WI38 (cell line): ENCODE data around the gene C13orf46.
"Not testable (repeated sequence)": the region's sequence is repeated elsewhere in the genome, so short reads cannot be mapped to it uniquely, and the experiment has no call there.

Experiments used
- H3K4me3 ChIP-seq: 2 replicates; pipeline ENCODE4 v1.5.1; 2011; ENCODE audit warnings: low read depth, mild to moderate bottlenecking, control low read depth, low read length
- TF ChIP-seq, protein P1 (sequence below): IDR thresholded peaks from 2 replicates; pipeline ENCODE4 v1.5.1; 2012; ENCODE audit warnings: low read depth, mild to moderate bottlenecking, control low read depth, low read length

Gene C13orf46

DNA sequence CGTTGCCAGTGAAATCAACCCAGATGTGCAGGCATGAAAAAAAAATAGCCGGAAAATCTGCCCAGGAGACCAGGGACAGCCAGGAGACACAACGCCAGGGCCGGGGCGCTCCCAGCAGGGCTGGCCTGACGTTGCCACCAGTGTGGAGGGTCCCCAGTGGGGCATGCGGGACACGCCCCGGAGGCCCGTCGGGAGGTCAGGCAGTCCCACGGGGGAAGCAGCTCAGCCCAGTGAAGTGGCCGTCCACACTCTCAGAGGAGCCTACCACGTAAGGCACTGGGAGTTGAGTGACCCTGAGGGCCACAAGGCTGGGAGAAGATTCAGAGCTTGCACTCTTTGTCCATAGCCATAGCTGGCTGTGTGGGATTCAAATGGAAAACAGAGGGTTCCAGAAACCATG is 56.8 kb downstream of the C13orf46 start:
- H3K4me3 ChIP-seq: no peak overlapping the region
- TF ChIP-seq, protein P1, sequence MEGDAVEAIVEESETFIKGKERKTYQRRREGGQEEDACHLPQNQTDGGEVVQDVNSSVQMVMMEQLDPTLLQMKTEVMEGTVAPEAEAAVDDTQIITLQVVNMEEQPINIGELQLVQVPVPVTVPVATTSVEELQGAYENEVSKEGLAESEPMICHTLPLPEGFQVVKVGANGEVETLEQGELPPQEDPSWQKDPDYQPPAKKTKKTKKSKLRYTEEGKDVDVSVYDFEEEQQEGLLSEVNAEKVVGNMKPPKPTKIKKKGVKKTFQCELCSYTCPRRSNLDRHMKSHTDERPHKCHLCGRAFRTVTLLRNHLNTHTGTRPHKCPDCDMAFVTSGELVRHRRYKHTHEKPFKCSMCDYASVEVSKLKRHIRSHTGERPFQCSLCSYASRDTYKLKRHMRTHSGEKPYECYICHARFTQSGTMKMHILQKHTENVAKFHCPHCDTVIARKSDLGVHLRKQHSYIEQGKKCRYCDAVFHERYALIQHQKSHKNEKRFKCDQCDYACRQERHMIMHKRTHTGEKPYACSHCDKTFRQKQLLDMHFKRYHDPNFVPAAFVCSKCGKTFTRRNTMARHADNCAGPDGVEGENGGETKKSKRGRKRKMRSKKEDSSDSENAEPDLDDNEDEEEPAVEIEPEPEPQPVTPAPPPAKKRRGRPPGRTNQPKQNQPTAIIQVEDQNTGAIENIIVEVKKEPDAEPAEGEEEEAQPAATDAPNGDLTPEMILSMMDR: no peak

- TF ChIP-seq, protein P1: no peak
- no peak overlapping the region for H3K4me3 ChIP-seq
Measured at GRCh38 chr13:113916330-113916815, 57.5 kb downstream of the C13orf46 start.

- TF ChIP-seq, protein P1: no peak
- no peak overlapping the region for H3K4me3 ChIP-seq
Measured at GRCh38 chr13:113915786-113916329, 58.0 kb downstream of the C13orf46 start.

DNA sequence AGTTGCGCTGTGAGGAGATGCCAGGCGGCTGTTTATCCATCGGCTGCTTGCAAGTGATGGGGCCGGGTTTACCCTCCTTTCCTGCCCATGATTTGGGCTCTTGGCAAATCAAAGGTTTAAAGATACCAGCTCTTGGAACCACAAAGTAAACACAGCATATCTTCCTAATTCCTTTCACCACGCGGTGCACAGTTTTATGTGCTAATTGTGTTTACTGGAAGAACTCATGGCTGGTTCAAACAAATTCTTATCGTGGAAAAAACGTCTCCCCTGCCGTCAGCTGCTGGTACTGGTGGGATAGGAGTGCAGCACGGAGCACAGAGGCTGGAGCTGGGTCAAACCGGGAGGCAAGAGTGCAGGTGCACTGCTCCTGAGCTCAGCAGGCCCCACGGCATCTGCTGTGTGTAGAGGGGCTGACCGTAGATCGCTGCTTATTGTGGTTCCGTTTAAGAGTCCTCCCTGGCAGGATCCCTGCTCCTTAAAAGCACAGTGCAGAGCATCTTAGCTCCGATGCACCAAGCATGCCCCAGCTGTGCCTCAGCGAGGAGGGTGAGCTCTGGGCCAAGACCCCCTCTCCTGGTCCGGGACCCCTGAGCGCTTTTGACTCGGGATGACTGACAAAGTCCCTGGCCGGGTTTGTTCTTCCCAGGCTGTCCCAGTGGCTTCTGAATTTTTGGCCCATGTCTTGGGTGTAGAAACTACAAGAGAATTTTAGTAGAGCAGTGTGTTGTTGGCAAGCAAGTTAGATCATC is 58.7 kb downstream of the C13orf46 start:
- H3K4me3 ChIP-seq: no peak overlapping the region
- TF ChIP-seq, protein P1: no peak

DNA sequence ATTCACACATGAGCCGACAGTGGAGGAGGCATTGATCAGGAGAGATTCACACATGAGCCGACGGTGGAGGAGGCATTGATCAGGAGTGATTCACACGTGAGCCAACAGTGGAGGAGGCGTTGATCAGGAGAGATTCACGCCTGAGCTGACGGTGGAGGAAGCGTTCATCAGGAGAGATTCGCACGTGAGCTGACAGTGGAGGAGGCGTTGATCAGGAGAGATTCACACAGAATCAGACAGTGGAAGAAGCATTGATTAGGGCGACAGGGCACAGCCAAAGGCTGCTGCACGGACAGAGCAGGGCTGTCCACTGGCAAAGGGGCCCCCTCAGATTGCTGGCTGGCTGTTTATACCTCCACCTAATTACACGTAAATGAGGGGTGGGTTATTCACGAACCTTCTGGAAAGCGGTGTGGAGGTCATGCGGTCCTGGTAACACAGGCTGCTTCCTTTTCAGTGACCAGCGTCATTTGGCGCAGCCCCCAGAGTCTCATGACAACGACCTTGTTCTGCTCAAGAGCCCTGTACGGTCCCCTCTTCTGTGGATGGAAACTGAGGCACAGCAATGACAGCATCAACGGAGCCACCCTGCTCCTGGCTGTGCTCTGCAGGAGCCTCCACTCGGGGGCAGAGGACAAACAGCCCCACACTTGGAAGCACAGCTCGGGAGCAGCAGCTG is 59.4 kb downstream of the C13orf46 start:
- TF ChIP-seq, protein P1: no peak
- no peak overlapping the region for H3K4me3 ChIP-seq

- not testable (repeated sequence) for H3K4me3 ChIP-seq
Measured at GRCh38 chr13:113913838-113914237, 60.0 kb downstream of the C13orf46 start.

DNA sequence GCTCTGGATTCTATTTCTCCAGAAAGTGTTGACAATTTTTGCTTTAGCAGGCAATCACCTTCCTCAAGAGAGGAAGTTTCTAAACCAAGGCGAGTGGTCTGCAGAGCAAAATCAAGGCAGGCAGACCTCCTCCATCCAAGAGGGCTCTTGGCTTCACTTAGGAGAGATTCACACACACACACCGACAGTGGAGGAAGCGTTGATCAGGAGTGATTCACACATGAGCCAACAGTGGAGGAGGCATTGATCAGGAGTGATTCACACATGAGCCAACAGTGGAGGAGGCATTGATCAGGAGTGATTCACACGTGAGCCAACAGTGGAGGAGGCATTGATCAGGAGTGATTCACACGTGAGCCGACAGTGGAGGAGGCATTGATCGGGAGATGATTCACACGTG is 60.5 kb downstream of the C13orf46 start:
- H3K4me3 ChIP-seq: not testable (repeated sequence)

DNA sequence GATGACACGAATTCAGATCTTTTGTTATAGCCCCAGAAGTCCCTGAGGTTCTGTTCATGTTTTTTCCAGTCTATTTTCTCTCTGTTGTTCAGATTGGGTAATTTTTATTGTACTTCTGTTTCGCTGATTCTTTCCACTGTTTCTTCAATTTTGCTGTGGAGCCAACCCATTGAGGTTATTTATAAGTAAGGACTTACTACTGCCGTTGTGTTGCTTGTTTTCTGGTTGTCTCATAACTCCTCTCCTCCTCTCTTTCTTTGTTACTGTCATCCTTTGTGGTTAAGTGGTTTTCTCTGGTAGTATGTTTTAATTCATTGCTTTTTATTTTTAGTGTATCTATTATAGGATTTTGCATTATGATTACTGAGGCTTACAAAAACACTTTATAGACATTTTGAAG is 61.3 kb downstream of the C13orf46 start:
- no peak overlapping the region for H3K4me3 ChIP-seq
- TF ChIP-seq, protein P1: no peak
